A549 (cell line): ENCODE measurements around the gene TMEM213. TPM values are rescaled to one million over a fixed set of nuclear protein-coding genes. Genes with fewer than 3 reads are reported as not detected.

Source experiments
- ATAC-seq, 2 experiments: fragments of 200-7000 bp in 1 of 2; fragments of >200 bp in 1 of 2; cut with Nextera tagmentation in 1 of 2; cut with Tn5 transposase in 1 of 2; 3 replicates each; pipeline versions ENCODE4 v1.8.0 to v1.9.1; 2018 to 2020; ENCODE audit warnings: mild to moderate bottlenecking in 1 of 2, moderate library complexity in 1 of 2
- CTCF ChIA-PET: fragments of 300-600 bp; sonication (Branson Sonifier 250); formaldehyde crosslinking; extraction: SDS; loops from one replicate; lab custom pipeline; 2021; ENCODE audit warnings: antibody characterized with exemption, inconsistent platforms; lab: Yijun Ruan, JAX
- POLR2A ChIA-PET: fragments of 350-600 bp; formaldehyde crosslinking; extraction: SDS; loops from one replicate; lab custom pipeline; 2021; ENCODE audit warnings: antibody characterized with exemption, inconsistent platforms; lab: Yijun Ruan, JAX
- DNase-seq, 2 experiments: peaks; one replicate each; pipeline versions ENCODE4 v3.0.0 to v3.0.0-alpha.2; 2011 to 2016; ENCODE audit warnings: low read depth in 1 of 2, low spot score in 1 of 2
- FAIRE-seq: peaks from 2 replicates; lab custom pipeline; 2011; peaks lifted over from hg19 to GRCh38; lab: Jason Lieb, UNC
- H3K27ac ChIP-seq, 2 experiments: fragments of >200 bp; sonication (Bioruptor Twin); formaldehyde crosslinking; 3 replicates each; pipeline ENCODE4 v1.5.1; 2016 to 2017
- H3K4me1 ChIP-seq: fragments of >200 bp; sonication (Bioruptor Twin); formaldehyde crosslinking; 3 replicates; pipeline ENCODE4 v1.6.1; 2016
- H3K4me2 ChIP-seq: fragments of >200 bp; sonication (Bioruptor Twin); formaldehyde crosslinking; 3 replicates; pipeline ENCODE4 v1.6.1; 2016
- H3K4me3 ChIP-seq: fragments of >200 bp; sonication (Bioruptor Twin); formaldehyde crosslinking; 3 replicates; pipeline ENCODE4 v1.5.1; 2016
- H3K9me3 ChIP-seq: fragments of >200 bp; sonication (Bioruptor Twin); formaldehyde crosslinking; 3 replicates; pipeline ENCODE4 v1.6.1; 2016
- CBX2 ChIP-seq: fragments of 200-600 bp; sonication (generic); IDR thresholded peaks from 2 replicates; pipeline ENCODE4 v1.6.1; 2016; ENCODE audit warnings: low read depth, mild to moderate bottlenecking, borderline replicate concordance
- CBX8 ChIP-seq: fragments of 200-600 bp; sonication (generic); IDR thresholded peaks from 2 replicates; pipeline ENCODE4 v1.6.1; 2016
- EP300 ChIP-seq, 2 experiments: fragments of >200 bp; sonication (Bioruptor Twin); formaldehyde crosslinking; IDR thresholded peaks; 2 replicates in 1 of 2; 3 replicates in 1 of 2; pipeline ENCODE4 v1.6.1; 2016 to 2017
- FOSL2 ChIP-seq, 2 experiments: fragments of 450-650 bp in 1 of 2; fragments of >200 bp in 1 of 2; sonication (Bioruptor Twin) in 1 of 2; formaldehyde crosslinking; IDR thresholded peaks; 2 replicates each; pipeline versions ENCODE4 v1.5.0 to v1.6.1; 2016 to 2020; ENCODE audit warnings: mild to moderate bottlenecking in 1 of 2, moderate library complexity in 1 of 2
- HOXA7 ChIP-seq: fragments of 250-450 bp; sonication (Bioruptor Pico); IDR thresholded peaks from 2 replicates; pipeline ENCODE4 v1.5.0; 2020; ENCODE audit warnings: mild to moderate bottlenecking, moderate library complexity
- KDM1A ChIP-seq: fragments of 200-600 bp; sonication (generic); IDR thresholded peaks from 2 replicates; pipeline ENCODE4 v1.6.1; 2016; ENCODE audit warnings: low read depth, mild to moderate bottlenecking
- KDM5A ChIP-seq: fragments of 200-600 bp; sonication (generic); IDR thresholded peaks from 2 replicates; pipeline ENCODE4 v1.6.1; 2016; ENCODE audit warnings: antibody characterized with exemption, mild to moderate bottlenecking
- MAX ChIP-seq: IDR thresholded peaks from 2 replicates; pipeline ENCODE4 v1.6.1; 2012
- PHF8 ChIP-seq: fragments of 200-600 bp; sonication (generic); IDR thresholded peaks from 2 replicates; pipeline ENCODE4 v1.6.1; 2016; ENCODE audit warnings: low read depth, mild to moderate bottlenecking, antibody characterized with exemption, moderate library complexity, borderline replicate concordance
- POLR2A ChIP-seq: IDR thresholded peaks from 2 replicates; pipeline ENCODE4 v1.6.1; 2012; ENCODE audit warnings: mild to moderate bottlenecking, low read length
- RFX5 ChIP-seq: fragments of 450-650 bp; IDR thresholded peaks from 2 replicates; pipeline ENCODE4 v1.7.1; 2014; ENCODE audit warnings: antibody characterized with exemption, mild to moderate bottlenecking, moderate library complexity
- TP53 ChIP-seq: fragments of 250-450 bp; sonication (Bioruptor Pico); IDR thresholded peaks from 2 replicates; pipeline ENCODE4 v1.5.0; 2021; ENCODE audit warnings: mild to moderate bottlenecking, moderate library complexity
- ZC3H11A ChIP-seq: fragments of 450-650 bp; IDR thresholded peaks from 2 replicates; pipeline ENCODE4 v1.6.1; 2014; ENCODE audit warnings: antibody characterized with exemption, mild to moderate bottlenecking
- ZNF302 ChIP-seq: fragments of 250-450 bp; sonication (Bioruptor Pico); IDR thresholded peaks from 2 replicates; pipeline ENCODE4 v1.9.0; 2021; ENCODE audit warnings: inconsistent platforms, mild to moderate bottlenecking, moderate library complexity
- WGBS: methylation state at CpG from one replicate; pipeline ENCODE4 v1.1.6; 2017; ENCODE audit errors: missing lambda C conversion rate; 5-methylcytosine and 5-hydroxymethylcytosine counted together
- polyA plus RNA-seq, 4 experiments: library from polyadenylated mRNA; depleted of rRNA in 3 of 4; stranded (reverse); fragments of >200 nt; fragmentation: RNase III in 1 of 4; extraction: RNeasy Plus Mini Kit Qiagen cat#74134 plus additional on column Dnase treatment in 1 of 4; gene quantifications; 2 replicates in 3 of 4; 3 replicates in 1 of 4; pipeline ENCODE4 v1.2.3, GENCODE V29; 2011 to 2017
- TF ChIP-seq, protein P1 (sequence below): fragments of >200 bp; sonication (Bioruptor Twin); formaldehyde crosslinking; IDR thresholded peaks from 3 replicates; pipeline ENCODE4 v1.6.1; 2016
- TF ChIP-seq, protein P2 (sequence below): IDR thresholded peaks from 2 replicates; pipeline ENCODE4 v1.6.1; 2012

TMEM213 gene
- polyA plus RNA-seq, 2 of the 4 experiments (the other 2 are of a cell fraction): not detected

DNA sequence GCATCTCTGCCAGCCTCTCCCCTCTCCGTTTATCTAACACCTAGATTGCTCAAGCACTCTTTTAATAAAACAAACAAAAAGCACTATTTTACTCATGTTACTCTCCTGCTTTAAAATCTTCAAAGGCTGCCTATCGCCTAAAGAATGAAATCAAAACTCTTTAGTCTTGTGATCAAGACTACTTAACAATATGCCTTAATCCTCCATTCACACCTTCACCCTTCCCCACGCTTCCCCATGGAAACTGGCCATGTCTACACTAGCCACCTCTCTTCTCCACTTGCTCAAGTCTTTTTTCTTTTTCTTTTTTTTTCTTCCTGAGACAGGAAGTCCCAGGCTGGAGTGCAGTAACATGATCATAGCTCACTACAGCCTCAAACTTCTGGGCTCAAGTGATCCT, 47.8 kb upstream of the TMEM213 start:
- CTCF ChIA-PET: interaction anchor here (3.8 kb wide), 1 partner anchor 11 kb away, joined by 23 read pairs; no protein-coding TSS in a partner anchor
- 56% methylated on average over 3 of the region's 3 CpGs for WGBS
- Histone ChIP-seq H3K27ac (no peak overlapping the region), H3K4me3 (no peak overlapping the region), H3K9me3 (no peaks in the 10 kb centered on the region), H3K4me2 (no peak overlapping the region), H3K4me1 (peaks cover 9% of the 10 kb centered on the region; the same call in 2 of the 3 replicates)
- TF ChIP-seq HOXA7 (CRISPR knock-in tag): no peak
- no peak for TF ChIP-seq PHF8
- TF ChIP-seq FOSL2 (IDR thresholded peaks at IDR 0.05): no peak
- no peak for TF ChIP-seq FOSL2 (CRISPR knock-in tag; IDR thresholded peaks at IDR 0.05)
- no peak for TF ChIP-seq ZC3H11A
- TF ChIP-seq, protein P1, sequence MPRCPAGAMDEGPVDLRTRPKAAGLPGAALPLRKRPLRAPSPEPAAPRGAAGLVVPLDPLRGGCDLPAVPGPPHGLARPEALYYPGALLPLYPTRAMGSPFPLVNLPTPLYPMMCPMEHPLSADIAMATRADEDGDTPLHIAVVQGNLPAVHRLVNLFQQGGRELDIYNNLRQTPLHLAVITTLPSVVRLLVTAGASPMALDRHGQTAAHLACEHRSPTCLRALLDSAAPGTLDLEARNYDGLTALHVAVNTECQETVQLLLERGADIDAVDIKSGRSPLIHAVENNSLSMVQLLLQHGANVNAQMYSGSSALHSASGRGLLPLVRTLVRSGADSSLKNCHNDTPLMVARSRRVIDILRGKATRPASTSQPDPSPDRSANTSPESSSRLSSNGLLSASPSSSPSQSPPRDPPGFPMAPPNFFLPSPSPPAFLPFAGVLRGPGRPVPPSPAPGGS: no peak
- FAIRE-seq: no peak
- no peak for DNase-seq
- no peak for ATAC-seq
- POLR2A ChIA-PET: no interaction called here

DNA sequence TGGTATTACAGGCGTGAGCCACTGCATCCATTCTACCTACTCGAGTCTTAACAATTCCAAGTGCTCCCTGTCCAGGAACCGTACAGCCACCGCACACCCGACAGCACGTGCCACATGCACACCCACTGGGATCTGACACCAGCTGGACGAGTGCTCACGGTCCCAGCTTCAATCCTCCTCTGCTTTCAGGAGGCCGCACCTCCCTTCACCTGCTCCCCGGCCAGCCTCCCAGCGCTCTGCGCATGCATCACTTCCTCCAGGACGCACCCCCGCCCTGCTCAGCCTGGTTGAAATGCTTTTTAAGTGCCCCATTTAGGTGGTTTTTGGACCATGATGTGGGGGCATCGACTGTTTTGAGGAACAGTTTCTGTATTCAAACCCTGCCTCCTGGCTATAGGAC, 47.3 kb upstream of the TMEM213 start:
- Histone ChIP-seq H3K4me3 (no peak overlapping the region), H3K9me3 (no peaks in the 10 kb centered on the region), H3K4me1 (peaks cover 9% of the 10 kb centered on the region; the same call in 2 of the 3 replicates), H3K27ac (no peak overlapping the region)
- CTCF ChIA-PET: interaction anchor here (1.1 to 3.8 kb wide), 2 partner anchors 12 to 589 kb away, joined by 3 to 23 read pairs; no protein-coding TSS in a partner anchor
- POLR2A ChIA-PET: no interaction called here
- no peak for FAIRE-seq
- WGBS: 77% methylated on average over 15 of the region's 15 CpGs
- no peak for TF ChIP-seq EP300 (IDR thresholded peaks at IDR 0.05)
- TF ChIP-seq, all 56 proteins: peak for 0
- no peak overlapping the region for H3K4me2 ChIP-seq
- ATAC-seq (no peak), DNase-seq (no peak)

DNA sequence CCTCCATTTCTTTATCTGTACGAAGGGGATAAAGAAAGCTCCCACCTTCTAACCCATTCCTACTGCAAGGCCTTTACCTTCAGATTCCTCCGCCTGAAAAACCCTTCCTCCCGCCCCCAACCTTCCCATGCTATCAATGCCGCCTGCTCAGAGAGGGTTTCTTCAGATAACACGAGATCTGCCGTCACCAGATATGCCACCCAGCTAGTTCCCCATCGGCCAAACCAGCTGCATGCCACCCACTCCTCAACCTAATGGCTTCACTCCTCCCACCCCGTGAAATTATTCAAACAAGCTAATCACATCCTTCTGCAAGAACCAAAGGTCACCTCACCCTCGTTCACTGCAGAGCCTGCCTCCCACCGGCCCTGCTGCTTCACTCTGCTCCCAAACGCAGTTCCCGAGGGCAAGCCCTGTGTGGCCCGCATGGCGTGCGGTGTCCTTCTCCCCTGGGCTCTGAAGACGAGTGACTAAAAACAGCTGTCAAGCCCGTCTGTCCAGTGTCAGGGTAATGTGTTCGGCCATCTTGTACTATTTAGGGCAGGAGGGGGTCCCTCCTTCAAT, 46.8 kb upstream of the TMEM213 start:
- Histone ChIP-seq H3K9me3 (no peaks in the 10 kb centered on the region), H3K4me1 (peaks cover 9% of the 10 kb centered on the region; the same call in 2 of the 3 replicates), H3K27ac (no peak overlapping the region), H3K4me3 (no peak overlapping the region), H3K4me2 (no peak overlapping the region)
- ChIA-PET POLR2A (no interaction called here), CTCF (interaction anchor here (0.8 to 3.8 kb wide), 3 partner anchors 12 to 589 kb away, joined by 3 to 23 read pairs (median 3); no protein-coding TSS in a partner anchor)
- no peak for ATAC-seq
- FAIRE-seq: no peak
- DNase-seq: no peak
- no peak for TF ChIP-seq RFX5
- TF ChIP-seq, protein P2, sequence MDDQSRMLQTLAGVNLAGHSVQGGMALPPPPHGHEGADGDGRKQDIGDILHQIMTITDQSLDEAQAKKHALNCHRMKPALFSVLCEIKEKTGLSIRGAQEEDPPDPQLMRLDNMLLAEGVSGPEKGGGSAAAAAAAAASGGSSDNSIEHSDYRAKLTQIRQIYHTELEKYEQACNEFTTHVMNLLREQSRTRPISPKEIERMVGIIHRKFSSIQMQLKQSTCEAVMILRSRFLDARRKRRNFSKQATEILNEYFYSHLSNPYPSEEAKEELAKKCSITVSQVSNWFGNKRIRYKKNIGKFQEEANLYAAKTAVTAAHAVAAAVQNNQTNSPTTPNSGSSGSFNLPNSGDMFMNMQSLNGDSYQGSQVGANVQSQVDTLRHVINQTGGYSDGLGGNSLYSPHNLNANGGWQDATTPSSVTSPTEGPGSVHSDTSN: no peak
- TF ChIP-seq TP53: no peak
- TF ChIP-seq KDM5A: no peak
- no peak for TF ChIP-seq KDM1A
- 81% methylated on average over 18 of the region's 18 CpGs for WGBS

DNA sequence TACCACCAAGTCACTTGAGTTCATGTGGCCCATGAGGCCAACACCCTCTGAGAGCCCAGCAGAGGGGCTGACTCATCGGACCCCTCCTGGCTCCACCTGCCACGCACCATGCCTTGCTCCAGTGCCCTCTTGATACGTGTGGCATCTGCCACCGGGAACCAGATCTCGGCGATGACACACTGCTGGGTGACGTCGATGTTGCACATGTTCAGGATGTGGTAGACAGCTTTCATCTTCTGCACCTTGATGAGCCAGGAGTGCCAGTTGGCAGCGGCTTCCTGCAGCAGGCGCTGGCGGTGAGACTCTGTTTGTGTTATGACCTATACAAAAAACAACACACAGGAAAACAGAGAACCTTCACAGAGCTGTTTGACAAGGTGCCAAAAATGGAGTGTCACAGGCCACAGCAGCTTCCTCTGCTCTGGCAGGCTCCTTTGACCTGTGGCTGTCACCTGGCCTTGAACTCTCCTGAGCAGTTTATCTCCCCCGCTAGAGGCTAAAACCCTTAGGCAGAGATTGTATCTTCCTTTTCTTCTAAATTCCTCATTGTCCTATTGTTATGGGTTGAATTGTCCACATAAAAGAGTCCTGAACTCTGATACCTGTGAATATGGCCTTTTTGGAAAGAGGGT, 45.2 kb upstream of the TMEM213 start:
- H3K4me1 ChIP-seq: peaks cover 22% of the 10 kb centered on the region

More for the DNA sequence above, 45.2 kb upstream of the TMEM213 start:
- Histone ChIP-seq H3K4me3 (no peak overlapping the region), H3K27ac (0 out of 6 replicates have a peak overlapping the region, but pooled peaks of 1 of the 2 experiments have one; percentile 24), H3K4me2 (peak overlapping the region; percentile 13; the same call in 1 of the 3 replicates), H3K9me3 (no peaks in the 10 kb centered on the region)
- TF ChIP-seq FOSL2 (IDR thresholded peaks at IDR 0.05): no peak
- TF ChIP-seq FOSL2 (CRISPR knock-in tag; IDR thresholded peaks at IDR 0.05): 0 out of 2 replicates have a peak, but pooled peaks have one; percentile 15
- TF ChIP-seq CBX2: no peak
- TF ChIP-seq CBX8: no peak
- no peak for TF ChIP-seq POLR2A
- no peak for TF ChIP-seq KDM1A
- no peak for TF ChIP-seq ZNF302 (CRISPR knock-in tag)
- TF ChIP-seq MAX: 0 out of 2 replicates have a peak, but pooled peaks have one; percentile 18
- ChIA-PET POLR2A (no interaction called here), CTCF (no interaction called here)
- peak; percentile 26 to 63 for DNase-seq
- peak; percentile 37 to 73; a peak in 5 of 6 replicates for ATAC-seq
- no peak for FAIRE-seq
- 43% methylated on average over 12 of the region's 12 CpGs for WGBS
